GM18517 (cell line): ENCODE data around the gene PCF11.
"Not testable (repeated sequence)": the region's sequence is repeated elsewhere in the genome, so short reads cannot be mapped to it uniquely, and the experiment has no call there.

ENCODE experiments used
- ATAC-seq: cut with Tn5 transposase; IDR thresholded peaks from one replicate; pipeline ENCODE4 v1.9.1; 2021; ENCODE audit warnings: mild to moderate bottlenecking, moderate library complexity; ENCODE audit not compliant: unreplicated experiment

Gene PCF11, protein sequence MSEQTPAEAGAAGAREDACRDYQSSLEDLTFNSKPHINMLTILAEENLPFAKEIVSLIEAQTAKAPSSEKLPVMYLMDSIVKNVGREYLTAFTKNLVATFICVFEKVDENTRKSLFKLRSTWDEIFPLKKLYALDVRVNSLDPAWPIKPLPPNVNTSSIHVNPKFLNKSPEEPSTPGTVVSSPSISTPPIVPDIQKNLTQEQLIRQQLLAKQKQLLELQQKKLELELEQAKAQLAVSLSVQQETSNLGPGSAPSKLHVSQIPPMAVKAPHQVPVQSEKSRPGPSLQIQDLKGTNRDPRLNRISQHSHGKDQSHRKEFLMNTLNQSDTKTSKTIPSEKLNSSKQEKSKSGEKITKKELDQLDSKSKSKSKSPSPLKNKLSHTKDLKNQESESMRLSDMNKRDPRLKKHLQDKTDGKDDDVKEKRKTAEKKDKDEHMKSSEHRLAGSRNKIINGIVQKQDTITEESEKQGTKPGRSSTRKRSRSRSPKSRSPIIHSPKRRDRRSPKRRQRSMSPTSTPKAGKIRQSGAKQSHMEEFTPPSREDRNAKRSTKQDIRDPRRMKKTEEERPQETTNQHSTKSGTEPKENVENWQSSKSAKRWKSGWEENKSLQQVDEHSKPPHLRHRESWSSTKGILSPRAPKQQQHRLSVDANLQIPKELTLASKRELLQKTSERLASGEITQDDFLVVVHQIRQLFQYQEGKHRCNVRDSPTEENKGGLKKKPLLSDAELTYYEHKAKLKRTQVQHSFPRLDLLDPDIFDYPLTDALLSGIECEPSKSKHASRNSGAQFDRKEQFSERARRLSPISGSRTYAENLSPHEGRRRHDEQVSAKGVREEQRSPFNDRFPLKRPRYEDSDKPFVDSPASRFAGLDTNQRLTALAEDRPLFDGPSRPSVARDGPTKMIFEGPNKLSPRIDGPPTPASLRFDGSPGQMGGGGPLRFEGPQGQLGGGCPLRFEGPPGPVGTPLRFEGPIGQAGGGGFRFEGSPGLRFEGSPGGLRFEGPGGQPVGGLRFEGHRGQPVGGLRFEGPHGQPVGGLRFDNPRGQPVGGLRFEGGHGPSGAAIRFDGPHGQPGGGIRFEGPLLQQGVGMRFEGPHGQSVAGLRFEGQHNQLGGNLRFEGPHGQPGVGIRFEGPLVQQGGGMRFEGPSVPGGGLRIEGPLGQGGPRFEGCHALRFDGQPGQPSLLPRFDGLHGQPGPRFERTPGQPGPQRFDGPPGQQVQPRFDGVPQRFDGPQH (N-terminal part only)

GRCh38 chr11:83156996-83157593, at the start of gene PCF11:
Gene PCF11 (plus strand): TSS chr11:83157131. CDS start chr11:83157440, 309 bp downstream.
- ATAC-seq = no peak

GRCh38 chr11:83112886-83113285, 44.0 kb upstream of the PCF11 start:
- ATAC-seq = no peak

DNA sequence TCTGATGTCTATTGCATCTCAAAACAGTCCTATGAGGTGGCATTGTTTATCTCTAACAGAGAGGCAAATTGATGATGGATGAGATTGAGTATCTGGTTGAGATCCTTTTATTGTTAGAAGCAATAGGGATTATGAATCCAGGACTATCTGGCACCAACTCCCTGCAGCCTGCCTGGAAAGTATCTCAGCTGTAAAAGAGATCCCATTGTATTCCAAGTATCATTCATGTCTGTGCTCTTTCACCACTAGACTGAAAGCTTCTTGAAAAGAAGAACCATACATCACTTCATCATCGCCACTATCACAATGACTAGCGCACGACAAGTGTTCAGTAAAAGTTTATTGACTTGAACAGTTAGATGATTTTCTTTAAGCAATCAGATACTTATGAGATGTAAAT, 41.9 kb upstream of the PCF11 start:
- ATAC-seq = no peak

GRCh38 chr11:83115551-83115950, 41.4 kb upstream of the PCF11 start:
- no peak for ATAC-seq

- ATAC-seq = no peak
These were observed 40.8 kb upstream of the PCF11 start for GRCh38 chr11:83116015-83116641.

- no peak for ATAC-seq
These were observed 38.1 kb upstream of the PCF11 start for GRCh38 chr11:83118814-83119213.

DNA sequence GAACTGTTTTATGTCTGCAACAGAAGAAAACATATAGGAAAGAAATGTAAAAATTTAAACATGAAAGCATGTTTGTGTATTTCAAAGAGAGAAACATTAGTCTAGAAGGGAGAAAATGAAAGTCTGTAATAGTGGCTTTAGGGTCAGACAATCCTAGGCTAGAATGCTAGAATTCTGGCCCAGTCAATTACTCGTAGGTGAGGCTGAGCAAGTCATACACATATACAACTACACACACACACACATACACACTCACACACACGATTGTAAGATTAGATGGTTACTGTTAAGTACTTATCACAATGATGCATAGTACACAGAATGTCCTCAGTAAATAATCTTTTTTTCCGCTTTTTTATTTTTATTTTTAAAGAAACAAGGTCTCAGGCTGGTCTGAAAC, 37.7 kb upstream of the PCF11 start:
- no peak for ATAC-seq

DNA sequence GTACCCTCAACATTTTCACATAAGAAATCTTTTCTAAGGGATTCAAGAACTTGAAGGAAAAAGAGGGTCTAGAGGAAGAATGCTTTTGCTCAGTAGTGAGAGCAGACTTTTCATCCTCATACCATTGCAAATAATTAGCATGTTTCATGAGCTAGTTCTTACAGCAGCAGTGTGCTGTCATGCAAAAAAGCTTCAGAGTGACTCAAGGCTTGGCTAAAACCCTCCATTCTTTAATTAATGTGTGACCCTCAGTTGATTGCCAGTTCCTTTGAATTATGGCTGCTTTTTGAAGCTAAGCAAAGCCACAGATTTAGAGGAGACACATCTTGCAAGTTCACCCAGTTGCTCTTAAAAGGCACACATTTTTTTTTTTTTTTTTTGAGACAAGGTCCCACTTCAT, 36.6 kb upstream of the PCF11 start:
- no peak for ATAC-seq

DNA sequence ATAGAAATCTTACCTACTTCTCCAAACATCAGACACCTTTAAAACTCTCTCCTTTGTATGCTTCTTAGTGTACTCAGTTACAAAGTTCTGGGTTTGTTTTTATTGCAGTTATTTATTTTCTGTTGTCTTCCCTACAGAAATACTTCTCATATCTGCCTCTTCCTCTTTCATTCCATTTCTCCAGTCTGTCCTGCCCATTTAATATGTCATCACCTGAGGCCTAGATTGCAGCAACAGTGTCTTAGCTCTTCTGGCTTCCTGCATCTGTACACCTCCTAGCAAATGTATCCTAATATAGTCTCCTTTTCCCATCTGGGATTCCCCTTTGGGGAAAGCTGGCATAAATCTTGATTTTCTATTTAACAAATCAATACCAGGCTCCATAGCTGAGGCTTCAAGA, 34.9 kb upstream of the PCF11 start:
- ATAC-seq = no peak

GRCh38 chr11:83122766-83123165, 34.2 kb upstream of the PCF11 start:
- ATAC-seq = no peak

DNA sequence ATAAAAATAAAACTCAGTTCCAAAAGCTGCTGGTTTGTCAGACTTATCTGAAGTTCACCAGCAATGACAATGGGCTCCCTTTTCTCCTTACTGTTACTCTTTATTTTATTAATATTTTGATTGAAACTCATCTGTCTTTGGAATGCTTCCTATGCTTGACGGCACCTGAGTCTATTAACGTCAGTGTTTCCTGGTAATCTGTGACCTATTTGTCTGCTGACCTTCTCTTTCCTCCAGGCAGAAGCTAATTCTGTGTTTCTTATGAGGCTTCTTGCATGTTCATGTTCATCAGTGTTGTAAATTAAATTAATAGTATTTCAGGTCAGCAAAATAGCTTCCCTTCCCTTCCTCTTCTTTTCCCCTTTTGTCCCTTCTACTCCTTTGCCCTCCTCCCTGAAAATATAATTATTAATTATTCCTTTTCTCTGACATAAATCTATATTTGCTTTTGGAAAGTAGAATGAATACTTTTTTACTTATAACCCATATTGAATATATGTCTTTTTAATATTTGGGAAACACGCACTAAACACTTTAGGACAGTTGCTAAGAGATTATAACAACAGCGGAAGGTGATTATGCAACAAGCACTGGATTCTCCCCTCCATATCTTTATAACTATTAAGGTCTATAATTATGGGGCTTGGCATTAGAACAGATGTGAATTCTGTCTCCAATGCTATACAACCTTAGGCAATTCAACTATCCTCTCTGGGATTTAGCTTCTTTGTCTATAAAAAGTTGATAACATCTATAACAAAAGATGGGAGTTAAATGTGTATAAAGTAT, 32.1 kb upstream of the PCF11 start:
- no peak for ATAC-seq

DNA sequence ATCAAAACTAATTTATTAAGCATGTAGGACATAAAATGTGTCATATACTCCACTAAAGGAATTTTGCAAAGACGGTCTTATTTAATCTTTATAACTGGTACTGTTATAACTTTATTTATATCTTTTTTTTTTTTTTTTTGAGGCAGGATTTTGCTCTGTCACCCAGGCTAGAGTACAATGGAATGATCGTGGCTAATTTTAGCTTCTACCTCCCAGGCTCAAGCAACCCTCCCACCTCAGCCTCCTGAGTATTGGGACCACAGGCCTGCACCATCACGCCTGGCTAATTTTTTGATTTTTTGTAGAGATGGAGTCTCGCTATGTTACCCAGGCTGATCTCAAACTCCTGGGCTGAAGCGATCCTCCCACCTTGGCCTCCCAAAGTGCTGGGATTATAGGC, 31.4 kb upstream of the PCF11 start:
- ATAC-seq = no peak

DNA sequence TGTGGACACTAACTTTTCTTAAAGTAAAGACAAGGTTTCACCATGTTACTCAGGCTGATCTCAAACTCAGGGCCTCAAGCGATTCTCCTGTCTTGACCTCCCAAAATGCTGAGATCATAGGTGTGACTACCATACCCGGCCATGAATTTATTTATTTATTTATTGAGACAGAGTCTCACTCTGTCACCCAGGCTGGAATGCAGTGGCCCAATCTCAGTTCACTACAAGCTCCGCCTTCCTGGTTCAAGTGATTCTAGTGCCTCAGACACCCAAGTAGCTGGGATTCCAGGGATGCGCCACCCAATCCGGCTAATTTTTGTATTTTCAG, 29.7 kb upstream of the PCF11 start:
- peak; percentile 15 for ATAC-seq

DNA sequence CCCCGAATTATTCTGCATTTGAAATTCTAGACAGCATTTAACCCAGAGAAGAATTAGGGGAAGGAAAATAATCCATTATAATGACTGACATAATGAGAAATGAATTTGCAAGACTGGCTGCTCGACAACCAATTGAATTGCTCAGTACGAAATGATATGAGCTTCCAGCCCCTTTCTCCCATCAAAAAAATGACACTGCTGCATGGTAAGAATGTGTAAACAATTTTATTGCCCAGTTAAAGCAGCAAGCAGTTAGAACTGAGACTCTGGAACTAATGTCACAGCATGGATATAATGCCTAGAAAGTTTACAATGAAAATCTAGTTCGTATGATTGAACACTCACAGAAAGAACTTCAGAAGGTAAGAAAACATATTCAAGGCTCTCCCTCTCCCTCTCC, 24.7 kb upstream of the PCF11 start:
- ATAC-seq = no peak

- not testable (repeated sequence) for ATAC-seq
These were observed 23.7 kb upstream of the PCF11 start for GRCh38 chr11:83133266-83133665.

DNA sequence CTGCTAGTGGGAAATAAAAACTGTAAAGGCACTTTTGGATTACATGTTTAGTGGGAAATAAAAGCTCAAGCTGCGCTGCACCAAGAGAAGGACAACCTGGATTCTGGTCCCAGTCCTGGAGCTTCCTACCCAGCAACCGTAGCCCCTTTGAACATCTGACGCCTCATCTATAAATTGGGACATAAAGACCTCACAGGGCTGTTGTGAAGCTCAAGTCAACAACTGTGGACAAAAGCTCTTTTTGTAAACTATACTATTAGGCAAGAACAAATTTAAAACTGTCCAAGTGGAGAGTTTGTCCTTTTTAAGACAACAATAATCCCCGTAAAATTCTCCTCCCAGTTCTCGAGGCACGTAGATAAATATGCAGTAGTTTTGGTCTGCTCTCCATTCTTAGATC, 17.6 kb upstream of the PCF11 start:
- no peak for ATAC-seq

- peak; percentile 99 for ATAC-seq
These were observed 16.1 kb upstream of the PCF11 start for GRCh38 chr11:83140691-83141455.

- ATAC-seq = no peak
These were observed 9.0 kb upstream of the PCF11 start for GRCh38 chr11:83147895-83148294.

- ATAC-seq = no peak
These were observed 6.5 kb upstream of the PCF11 start for GRCh38 chr11:83150450-83150849.
